K562 treated with DMSO at 1 percent for 4 hours (cell line): ENCODE data around the gene PCDHA12. TPM values are rescaled to one million over a fixed set of nuclear protein-coding genes. Genes with fewer than 3 reads are reported as not detected.

Source experiments
- total RNA-seq: library from RNA; unstranded; fragments of 300-600 nt; gene quantifications from 2 replicates; pipeline ENCODE4 v1.2.3, GENCODE V29; 2022; ENCODE audit not compliant: insufficient read depth

The PCDHA12 gene
- not detected in 2 replicates for total RNA-seq

GRCh38 chr5:140875085-140876065, at the start of gene PCDHA12:
PCDHA12 (plus strand) TSS chr5:140875308; CDS start chr5:140875473, 165 bp downstream.

GRCh38 chr5:140827704-140828361, 47.3 kb upstream of the PCDHA12 start, which contains the start of gene PCDHA6:
PCDHA6 (plus strand) TSS chr5:140827960; CDS start chr5:140828092, 132 bp downstream.

GRCh38 chr5:140833993-140834392, 41.1 kb upstream of the PCDHA12 start, which contains the start of gene PCDHA7:
PCDHA7 (plus strand) TSS chr5:140834269; CDS start chr5:140834384, 115 bp downstream.

DNA sequence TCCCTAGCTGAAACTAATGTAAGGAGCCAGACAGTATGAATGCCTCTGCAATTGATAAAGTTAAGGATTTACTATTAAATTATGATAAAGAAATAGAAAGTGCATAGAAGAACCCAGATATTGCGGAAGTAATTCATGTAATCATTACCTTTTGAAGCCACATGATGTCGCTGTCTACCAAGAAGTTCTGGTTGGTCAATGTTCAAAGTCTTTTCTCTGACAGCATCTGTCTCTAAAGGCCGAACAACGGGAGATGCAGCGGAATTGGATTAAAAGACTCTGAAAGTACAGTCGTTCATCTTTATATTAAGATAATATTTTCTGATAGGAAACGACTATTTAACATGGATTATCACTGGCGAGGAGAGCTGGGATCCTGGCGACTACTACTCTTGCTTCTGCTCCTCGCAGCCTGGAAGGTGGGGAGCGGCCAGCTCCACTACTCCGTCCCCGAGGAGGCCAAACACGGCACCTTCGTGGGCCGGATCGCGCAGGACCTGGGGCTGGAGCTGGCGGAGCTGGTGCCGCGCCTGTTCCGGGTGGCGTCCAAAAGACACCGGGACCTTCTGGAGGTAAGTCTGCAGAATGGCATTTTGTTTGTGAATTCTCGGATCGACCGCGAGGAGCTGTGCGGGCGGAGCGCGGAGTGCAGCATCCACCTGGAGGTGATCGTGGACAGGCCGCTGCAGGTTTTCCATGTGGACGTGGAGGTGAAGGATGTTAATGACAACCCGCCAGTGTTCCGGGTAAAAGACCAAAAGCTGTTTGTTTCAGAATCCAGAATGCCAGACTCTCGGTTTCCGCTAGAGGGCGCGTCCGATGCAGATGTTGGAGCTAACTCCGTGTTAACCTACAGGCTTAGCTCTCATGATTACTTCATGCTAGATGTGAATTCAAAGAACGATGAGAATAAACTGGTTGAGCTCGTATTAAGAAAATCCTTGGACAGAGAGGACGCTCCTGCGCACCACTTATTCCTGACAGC, 33.8 kb upstream of the PCDHA12 start, which contains the start of gene PCDHA8:
PCDHA8 (plus strand) TSS at position 210 of the 985 bp plus-strand sequence; CDS start at position 345, 135 bp downstream.

GRCh38 chr5:140848139-140849102, 26.7 kb upstream of the PCDHA12 start, which contains the start of gene PCDHA9:
PCDHA9 (plus strand) TSS chr5:140848382; CDS start chr5:140848496, 114 bp downstream.

DNA sequence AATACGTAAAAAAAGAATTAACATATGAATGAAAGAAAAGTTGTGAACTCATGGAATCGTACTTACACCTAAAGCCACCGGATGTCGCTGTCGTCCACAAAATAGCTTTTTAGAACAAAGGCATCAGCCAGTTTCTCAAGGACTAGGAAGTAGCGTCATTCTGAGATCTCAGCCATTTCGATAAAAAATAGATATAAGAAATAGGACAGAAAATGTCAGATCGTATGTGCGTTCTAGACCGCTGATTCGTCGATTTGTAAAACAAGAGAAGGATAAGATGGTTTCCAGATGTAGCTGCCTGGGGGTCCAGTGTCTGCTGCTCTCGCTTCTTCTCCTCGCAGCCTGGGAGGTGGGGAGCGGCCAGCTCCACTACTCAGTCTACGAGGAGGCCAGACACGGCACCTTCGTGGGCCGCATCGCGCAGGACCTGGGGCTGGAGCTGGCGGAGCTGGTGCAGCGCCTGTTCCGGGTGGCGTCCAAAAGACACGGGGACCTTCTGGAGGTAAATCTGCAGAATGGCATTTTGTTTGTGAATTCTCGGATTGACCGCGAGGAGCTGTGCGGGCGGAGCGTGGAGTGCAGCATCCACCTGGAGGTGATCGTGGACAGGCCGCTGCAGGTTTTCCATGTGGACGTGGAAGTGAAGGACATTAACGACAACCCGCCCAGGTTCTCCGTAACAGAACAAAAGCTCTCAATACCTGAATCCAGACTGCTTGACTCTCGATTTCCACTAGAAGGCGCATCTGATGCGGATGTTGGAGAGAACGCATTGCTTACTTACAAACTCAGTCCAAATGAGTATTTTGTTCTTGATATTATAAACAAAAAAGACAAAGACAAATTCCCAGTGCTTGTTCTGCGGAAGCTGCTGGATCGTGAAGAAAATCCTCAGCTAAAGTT, 19.1 kb upstream of the PCDHA12 start, which contains the start of gene PCDHA10:
PCDHA10 (plus strand) TSS at position 126 of the 903 bp plus-strand sequence; CDS start at position 278, 152 bp downstream.

GRCh38 chr5:140868721-140869554, 6.2 kb upstream of the PCDHA12 start, which contains the start of gene PCDHA11:
PCDHA11 (plus strand) TSS chr5:140868957; CDS start chr5:140869104, 147 bp downstream.

DNA sequence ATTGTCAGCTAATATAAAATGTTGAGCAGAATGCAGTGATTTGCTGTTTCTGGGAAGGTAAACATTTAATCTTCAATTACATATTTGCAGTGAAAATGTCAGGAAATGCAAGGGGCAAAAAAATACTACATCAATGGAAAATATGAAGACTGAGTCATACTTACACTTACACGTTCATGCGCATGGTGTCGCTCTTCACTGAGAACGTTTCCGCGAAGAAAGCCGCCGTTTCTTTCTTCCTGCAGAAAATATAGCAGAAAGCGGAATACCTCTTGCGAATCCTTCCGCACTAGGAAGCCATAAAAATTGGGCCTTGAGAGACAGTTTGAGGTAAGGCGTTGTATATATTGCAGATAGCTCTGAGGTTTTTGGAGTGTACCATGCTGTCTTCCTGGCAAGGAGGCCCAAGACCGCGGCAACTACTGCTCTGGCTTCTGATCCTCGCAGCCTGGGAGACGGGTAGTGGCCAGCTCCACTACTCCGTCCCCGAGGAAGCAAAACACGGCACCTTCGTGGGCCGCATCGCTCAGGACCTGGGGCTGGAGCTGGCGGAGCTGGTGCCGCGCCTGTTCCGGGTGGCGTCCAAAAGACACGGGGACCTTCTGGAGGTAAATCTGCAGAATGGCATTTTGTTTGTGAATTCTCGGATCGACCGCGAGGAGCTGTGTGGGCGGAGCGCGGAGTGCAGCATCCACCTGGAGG, 6.9 kb downstream of the PCDHA12 start, which contains the start of gene PCDHA13:
PCDHA13 (plus strand) TSS at position 236 of the 702 bp plus-strand sequence; CDS start at position 381, 145 bp downstream.

GRCh38 chr5:140925806-140926442, 50.8 kb downstream of the PCDHA12 start, which contains the start of gene PCDHAC1:
PCDHAC1 (plus strand) TSS chr5:140926299; CDS start chr5:140926893, 594 bp downstream.

Other genes with a start within 250 kb of the PCDHA12 start
- gene CD14, start 242.1 kb upstream of the PCDHA12 start, total RNA-seq: 4.9 TPM in 1 of 2 replicates, not detected in the other
- gene TMCO6, start 235.9 kb upstream of the PCDHA12 start, total RNA-seq: 10.4 and 10.7 TPM in 2 replicates
- gene NDUFA2, start 227.7 kb upstream of the PCDHA12 start, total RNA-seq: 172 and 175 TPM in 2 replicates
- 149 and 176 TPM in 2 replicates for gene IK, start 227.5 kb upstream of the PCDHA12 start, total RNA-seq
- 43.1 and 46.0 TPM in 2 replicates for gene WDR55, start 210.4 kb upstream of the PCDHA12 start, total RNA-seq
- gene DND1, start 201.7 kb upstream of the PCDHA12 start, total RNA-seq: 3.3 and 7.0 TPM in 2 replicates
- gene HARS1, start 183.9 kb upstream of the PCDHA12 start, total RNA-seq: 43.5 and 55.6 TPM in 2 replicates
- 10.2 and 15.1 TPM in 2 replicates for gene HARS2, start 183.9 kb upstream of the PCDHA12 start, total RNA-seq
- gene ZMAT2, start 174.9 kb upstream of the PCDHA12 start, total RNA-seq: 34.6 and 43.0 TPM in 2 replicates
- not detected in 2 replicates for gene PCDHA1, start 89.2 kb upstream of the PCDHA12 start, total RNA-seq
- gene PCDHA2, start 80.5 kb upstream of the PCDHA12 start, total RNA-seq: not detected in 2 replicates
- not detected in 2 replicates for gene PCDHA3, start 74.3 kb upstream of the PCDHA12 start, total RNA-seq
- gene PCDHA4, start 68.2 kb upstream of the PCDHA12 start, total RNA-seq: not detected in 2 replicates
- not detected in 2 replicates for gene PCDHA5, start 53.7 kb upstream of the PCDHA12 start, total RNA-seq
- gene PCDHA6, start 47.3 kb upstream of the PCDHA12 start, total RNA-seq: not detected in 2 replicates
- gene PCDHA7, start 41.0 kb upstream of the PCDHA12 start, total RNA-seq: not detected in 2 replicates
- gene PCDHA8, start 34.1 kb upstream of the PCDHA12 start, total RNA-seq: not detected in 2 replicates
- gene PCDHA9, start 26.9 kb upstream of the PCDHA12 start, total RNA-seq: not detected in 2 replicates
- not detected in 2 replicates for gene PCDHA10, start 19.4 kb upstream of the PCDHA12 start, total RNA-seq
- not detected in 2 replicates for gene PCDHA11, start 6.4 kb upstream of the PCDHA12 start, total RNA-seq
- not detected in 2 replicates for gene PCDHA13, start 6.8 kb downstream of the PCDHA12 start, total RNA-seq
- gene PCDHAC1, start 51.0 kb downstream of the PCDHA12 start, total RNA-seq: not detected in 2 replicates
- not detected in 2 replicates for gene PCDHAC2, start 91.2 kb downstream of the PCDHA12 start, total RNA-seq
- not detected in 2 replicates for gene PCDHB1, start 176.1 kb downstream of the PCDHA12 start, total RNA-seq
- gene PCDHB2, start 219.3 kb downstream of the PCDHA12 start, total RNA-seq: not detected in 2 replicates
- not detected in 2 replicates for gene PCDHB3, start 225.2 kb downstream of the PCDHA12 start, total RNA-seq
- not detected in 2 replicates for gene PCDHB4, start 246.5 kb downstream of the PCDHA12 start, total RNA-seq